DMS 273 treated with DMSO at 0.1 percent for 48 hours (cell line): Measurements from ENCODE around the gene ANKRD17.
"Not testable (repeated sequence)": the region's sequence is repeated elsewhere in the genome, so short reads cannot be mapped to it uniquely, and the experiment has no call there.

Experiments used
- DNase-seq: peaks from one replicate; lab custom pipeline; 2025; lab: John Stamatoyannopoulos, UW

Gene ANKRD17

GRCh38 chr4:73258686-73259570 lies at the start of gene ANKRD17:
ANKRD17 (minus strand) TSS chr4:73258798; CDS start chr4:73258668, 130 bp downstream.
- peak; percentile 46 for DNase-seq

DNA sequence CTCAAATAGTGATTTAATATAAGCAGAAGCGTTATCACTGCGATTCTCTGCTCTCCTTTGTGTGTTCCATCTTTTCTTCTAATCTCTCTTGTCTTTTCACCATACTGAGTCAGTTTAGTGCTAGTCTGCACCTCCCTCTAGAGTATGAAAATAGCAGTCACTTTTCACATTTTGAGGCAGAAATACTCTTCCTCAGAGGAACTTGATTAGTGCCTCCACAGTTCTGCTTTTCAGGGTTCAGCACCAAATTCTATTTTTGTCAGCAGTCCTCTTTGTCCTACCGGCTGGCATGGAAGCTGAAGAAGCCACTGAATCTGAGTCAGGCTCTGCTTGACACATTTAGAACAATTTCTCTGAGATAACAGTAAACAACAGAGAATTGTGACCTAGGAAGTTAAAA lies 49.7 kb upstream of the ANKRD17 start:
- no peak for DNase-seq

DNA sequence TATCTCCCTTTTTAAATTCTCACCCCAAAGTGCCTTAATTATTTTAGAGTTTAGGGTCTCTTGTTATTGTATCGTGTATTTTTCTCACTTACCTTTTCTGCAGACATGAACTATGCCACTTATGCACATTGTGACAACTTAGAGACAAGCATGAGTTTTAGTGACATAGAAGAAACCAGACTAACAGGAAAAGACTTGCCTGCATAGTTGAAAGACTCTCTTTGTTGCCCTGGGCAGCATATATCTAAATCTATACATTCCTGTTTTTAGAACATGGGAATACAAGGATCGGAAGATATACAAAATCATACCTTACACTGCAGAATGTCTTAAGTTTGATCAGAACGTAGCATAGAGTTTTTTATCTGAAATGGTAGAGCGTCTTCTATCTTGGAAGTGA lies 45.1 kb upstream of the ANKRD17 start:
- no peak for DNase-seq

DNA sequence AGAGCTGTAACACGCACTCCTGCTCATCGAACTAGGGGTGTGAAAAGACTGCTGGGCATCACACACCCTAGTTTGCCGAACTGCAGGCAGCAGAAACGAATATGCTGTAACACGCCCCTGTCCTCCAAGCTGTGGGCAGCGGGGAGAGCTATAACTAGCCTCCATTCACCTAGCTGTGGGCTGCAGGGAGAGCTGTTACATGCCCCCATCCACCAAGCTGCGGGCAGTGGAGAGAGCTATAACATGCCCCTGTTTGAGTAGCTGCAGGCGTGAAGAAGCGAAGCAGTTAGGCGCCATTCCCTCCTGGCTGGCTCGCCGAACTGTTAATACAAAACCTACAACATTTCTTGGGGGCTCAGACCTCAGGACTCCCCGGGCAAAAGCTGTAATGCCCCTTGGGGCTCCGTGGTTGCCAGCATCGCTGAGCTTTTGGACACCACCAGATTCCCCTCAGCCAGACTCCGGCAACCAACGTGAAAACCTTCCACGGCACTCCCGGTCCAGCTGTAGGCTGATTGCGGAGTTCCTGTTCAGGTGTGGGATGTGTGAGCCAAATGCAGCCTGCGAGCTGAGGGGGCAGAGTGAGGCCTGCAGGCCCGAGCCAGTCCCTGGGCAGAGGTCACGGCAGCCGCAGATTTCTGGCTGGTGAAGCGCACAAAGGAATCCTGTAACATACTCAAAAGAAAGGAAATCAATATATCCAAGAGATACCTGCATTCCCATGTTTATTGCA lies 41.1 kb upstream of the ANKRD17 start:
- DNase-seq = no peak

GRCh38 chr4:73292661-73293060 lies 34.1 kb upstream of the ANKRD17 start:
- DNase-seq = not testable (repeated sequence)

GRCh38 chr4:73281982-73282381 lies 23.4 kb upstream of the ANKRD17 start:
- DNase-seq = no peak

DNA sequence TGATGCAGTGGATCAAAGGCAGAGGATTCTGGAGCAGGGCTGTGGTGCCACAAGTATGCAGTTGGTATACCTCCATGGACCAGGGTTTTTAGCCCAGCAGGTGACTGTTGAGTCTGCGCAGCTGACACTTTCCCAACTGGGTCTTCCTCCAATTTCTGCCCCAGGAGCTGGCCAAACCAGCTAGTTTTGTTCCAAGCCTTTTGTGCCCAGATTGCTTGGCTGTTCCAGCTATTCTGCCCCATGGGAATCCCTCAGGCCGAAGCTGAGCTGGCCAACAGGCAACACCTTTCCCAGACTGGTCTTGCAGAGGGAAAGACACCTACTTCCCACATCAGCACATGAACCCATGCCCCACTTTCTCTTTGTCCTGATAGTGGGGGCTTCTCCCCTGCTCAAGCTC lies 22.8 kb upstream of the ANKRD17 start:
- no peak for DNase-seq

DNA sequence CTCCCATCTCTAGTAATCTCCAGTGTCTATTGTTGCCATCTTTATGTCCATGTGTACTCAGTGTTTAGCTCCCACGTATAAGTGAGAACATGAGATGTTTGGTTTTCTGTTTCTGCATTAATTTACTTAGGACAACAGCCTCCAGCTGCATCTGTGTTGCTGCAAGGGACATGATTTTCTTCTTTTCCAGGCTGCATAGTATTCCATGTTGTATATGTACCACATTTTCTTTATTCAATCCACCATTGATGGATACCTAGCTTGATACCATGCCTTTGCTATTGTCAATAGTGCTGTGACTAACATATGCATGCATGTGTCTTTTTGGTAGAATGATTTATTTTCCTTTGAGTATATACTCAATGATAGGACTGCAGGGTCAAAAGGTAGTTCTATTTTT lies 18.6 kb upstream of the ANKRD17 start:
- DNase-seq = no peak

- no peak for DNase-seq
Measured at GRCh38 chr4:73275318-73275654, 16.7 kb upstream of the ANKRD17 start.

GRCh38 chr4:73272816-73273215 lies 14.2 kb upstream of the ANKRD17 start:
- no peak for DNase-seq

GRCh38 chr4:73267050-73267449 lies 8.5 kb upstream of the ANKRD17 start:
- DNase-seq = no peak

- no peak for DNase-seq
Measured at GRCh38 chr4:73259571-73260090, 1.0 kb upstream of the ANKRD17 start.

DNA sequence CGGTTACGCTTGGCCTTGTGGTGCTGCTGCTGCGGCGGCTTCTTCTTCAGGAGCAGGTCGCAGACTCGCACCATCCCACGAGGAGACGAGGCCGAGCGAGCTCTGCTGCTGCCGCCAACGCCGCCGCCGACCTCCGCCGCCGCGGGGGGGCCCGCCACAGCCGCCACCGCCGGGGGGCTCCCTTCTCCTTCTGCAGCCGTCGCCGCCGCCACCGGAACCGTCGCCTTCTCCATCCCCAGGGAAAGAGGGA lies 237 bp downstream of the ANKRD17 start:
- DNase-seq = no peak

DNA sequence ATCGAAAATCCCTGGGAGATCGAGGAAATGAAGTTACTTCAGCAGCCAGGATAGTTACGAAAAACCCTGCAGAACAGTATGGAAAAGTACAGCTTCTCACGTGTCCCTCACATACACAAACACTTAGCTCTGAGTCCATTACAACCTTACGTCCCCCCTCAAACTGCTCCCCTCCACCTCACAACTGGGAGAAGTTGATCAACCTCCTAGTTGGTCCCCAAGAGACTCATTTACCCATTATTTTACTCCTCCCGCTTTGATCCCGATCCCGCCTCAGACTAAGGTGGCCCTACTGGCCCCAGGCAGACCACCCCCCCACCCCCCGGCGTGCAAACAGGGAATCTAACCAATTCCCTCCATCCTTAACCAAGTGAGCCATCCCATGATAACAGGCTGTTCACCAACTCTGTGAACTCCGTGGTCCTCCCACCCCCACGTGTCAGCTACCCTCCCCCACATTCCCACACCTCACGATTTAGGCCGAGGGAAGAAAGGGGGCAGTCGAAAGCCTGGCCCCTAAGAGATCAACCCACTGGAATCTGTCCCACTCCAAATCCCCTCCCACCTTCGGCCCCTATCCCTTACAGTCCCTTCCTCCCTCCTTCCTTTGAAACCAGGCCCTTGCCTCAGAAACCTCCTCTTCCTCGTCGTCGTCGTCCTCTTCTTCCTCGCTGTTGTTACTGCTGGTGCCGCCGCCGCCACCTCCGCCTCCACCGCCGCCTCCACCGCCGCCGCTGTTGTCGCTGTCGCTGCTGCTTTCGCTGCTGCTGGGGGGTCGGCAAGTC lies 755 bp downstream of the ANKRD17 start:
- DNase-seq = no peak

- DNase-seq = peak; percentile 42
Measured at GRCh38 chr4:73257234-73257633, 1.4 kb downstream of the ANKRD17 start.

GRCh38 chr4:73255847-73256246 lies 2.8 kb downstream of the ANKRD17 start:
- DNase-seq = not testable (repeated sequence)

DNA sequence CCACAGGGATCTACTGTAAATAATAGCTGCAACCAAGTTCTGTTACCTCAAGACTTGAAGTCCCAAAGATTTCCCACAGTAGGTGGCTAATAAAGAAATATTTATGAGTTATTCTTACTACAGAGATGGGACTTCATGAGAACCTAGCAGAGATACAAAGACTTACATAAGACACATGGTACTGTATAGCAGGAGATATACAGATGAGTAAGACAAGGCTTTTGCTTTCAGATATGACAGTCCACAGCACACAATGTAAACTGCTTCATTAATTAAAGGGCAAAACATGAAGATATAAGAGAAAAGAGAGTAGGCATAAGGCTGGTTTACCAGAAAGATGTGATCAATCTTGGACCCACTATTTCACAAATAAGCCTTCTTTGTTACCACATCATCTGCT lies 6.6 kb downstream of the ANKRD17 start:
- no peak for DNase-seq

- DNase-seq = no peak
Measured at GRCh38 chr4:73251384-73251783, 7.2 kb downstream of the ANKRD17 start.

DNA sequence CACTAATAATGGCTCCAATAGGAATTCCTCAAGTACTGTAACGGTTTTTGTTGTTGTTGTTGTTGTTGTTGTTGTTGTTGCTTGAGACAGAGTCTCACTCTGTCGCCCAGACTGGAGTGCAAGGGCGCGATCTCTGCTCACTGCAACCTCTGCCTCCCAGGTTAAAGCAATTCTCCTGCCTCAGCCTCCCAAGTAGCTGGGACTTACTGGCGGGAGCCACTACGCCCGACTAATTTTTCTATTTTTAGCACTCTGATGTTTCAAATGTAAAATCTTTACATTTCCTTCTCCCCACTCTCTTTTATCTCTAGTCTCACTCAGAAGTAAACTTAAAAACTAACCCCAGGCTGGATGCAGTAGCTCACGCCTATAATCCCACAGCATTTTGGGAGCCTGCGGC lies 8.0 kb downstream of the ANKRD17 start:
- DNase-seq = no peak

DNA sequence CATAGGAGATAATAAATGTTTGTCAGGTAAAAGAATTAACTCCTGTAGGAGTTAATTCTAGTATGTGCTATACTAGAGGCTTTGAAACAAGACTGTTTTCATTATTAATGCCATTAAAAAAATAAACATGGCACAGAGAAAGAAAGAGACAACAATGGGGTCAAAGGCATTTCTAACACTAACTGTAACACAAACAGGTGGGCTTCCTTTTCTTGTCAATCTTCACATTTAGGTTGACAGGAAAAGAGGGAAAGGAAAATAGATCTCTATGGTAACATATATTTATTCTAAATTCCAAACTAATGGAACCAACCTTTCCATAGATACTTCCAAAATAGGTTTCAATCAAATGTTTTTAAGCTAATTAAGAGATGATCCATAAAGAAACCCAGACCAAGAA lies 9.8 kb downstream of the ANKRD17 start:
- no peak for DNase-seq

- no peak for DNase-seq
Measured at GRCh38 chr4:73248416-73248815, 10.2 kb downstream of the ANKRD17 start.

DNA sequence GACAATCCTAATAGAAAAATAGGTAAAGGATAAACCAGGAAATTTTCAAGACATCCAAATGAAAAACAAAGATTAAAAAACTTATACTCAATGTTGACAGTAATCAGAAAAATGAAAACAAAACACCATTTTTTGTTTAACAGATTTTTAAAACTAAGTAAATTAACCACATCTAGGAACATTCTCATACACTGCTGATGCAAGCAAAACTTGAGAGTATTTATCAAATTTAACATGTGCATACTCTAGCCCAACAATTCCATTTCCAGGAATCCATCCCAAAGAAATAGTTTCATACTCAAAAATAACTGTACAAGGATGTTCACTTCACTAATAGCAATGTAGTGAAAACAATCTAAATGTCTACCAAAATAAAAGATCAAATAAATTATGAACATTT lies 11.5 kb downstream of the ANKRD17 start:
- DNase-seq = no peak

- DNase-seq = no peak
Measured at GRCh38 chr4:73245955-73246354, 12.6 kb downstream of the ANKRD17 start.
